Measurements from ENCODE around the gene DNTTIP2. TPM values are rescaled to one million over a fixed set of nuclear protein-coding genes. Genes with fewer than 3 reads are reported as not detected.
"Not testable (repeated sequence)": the region's sequence is repeated elsewhere in the genome, so short reads cannot be mapped to it uniquely, and the experiment has no call there.

The DNTTIP2 gene
- total RNA-seq, 1 experiment from 2014 or later = 61.5 TPM

GRCh38 chr1:93868492-93868891 is 10.5 kb downstream of the DNTTIP2 start:
- H3K4me1 Mint-ChIP-seq; H3K27me3 Mint-ChIP-seq (ENCODE audit: low read depth); ATAC-seq; H3K27ac Mint-ChIP-seq; H3K4me3 Mint-ChIP-seq; CTCF ChIA-PET; H3K9me3 Mint-ChIP-seq; DNase-seq (ENCODE audit: low spot score): not testable (repeated sequence)
- H3K36me3 Mint-ChIP-seq = peaks cover 43% of the 10 kb centered on the region
- POLR2A ChIA-PET = interaction anchor here (0.5 kb wide), 1 partner anchor 710 kb away, joined by 3 read pairs; no protein-coding TSS in a partner anchor

GRCh38 chr1:93865253-93865652 is 13.8 kb downstream of the DNTTIP2 start:
- Mint-ChIP-seq H3K4me3 (no peak overlapping the region), H3K36me3 (peaks cover 23% of the 10 kb centered on the region), H3K27me3 (ENCODE audit: low read depth) (no peaks in the 10 kb centered on the region; the same call in 1 of the 2 replicates), H3K27ac (no peak overlapping the region), H3K9me3 (0 out of 2 replicates have a peak, but pooled peaks cover under 1% of the 10 kb centered on the region), H3K4me1 (no peaks in the 10 kb centered on the region)
- POLR2A ChIA-PET = no interaction called here
- CTCF ChIA-PET = no interaction called here
- ATAC-seq (no peak), DNase-seq (ENCODE audit: low spot score) (no peak)
- TF ChIP-seq E2F1 (CRISPR knock-in tag; IDR thresholded peaks at IDR 0.05) (no peak), MLX (CRISPR knock-in tag; IDR thresholded peaks at IDR 0.05) (no peak), NR2C2 (CRISPR knock-in tag; IDR thresholded peaks at IDR 0.05) (no peak), EMX1 (CRISPR knock-in tag; IDR thresholded peaks at IDR 0.05) (no peak), ATF1 (CRISPR knock-in tag; IDR thresholded peaks at IDR 0.05) (no peak), ZNF317 (CRISPR knock-in tag; IDR thresholded peaks at IDR 0.05; ENCODE audit: borderline replicate concordance, low read depth) (no peak), ZSCAN18 (CRISPR knock-in tag; IDR thresholded peaks at IDR 0.05) (no peak)

- Mint-ChIP-seq H3K4me1 (no peaks in the 10 kb centered on the region), H3K27ac (no peak overlapping the region), H3K9me3 (peaks cover 7% of the 10 kb centered on the region; the same call in 1 of the 2 replicates), H3K36me3 (peaks cover 12% of the 10 kb centered on the region), H3K27me3 (ENCODE audit: low read depth) (peaks cover 5% of the 10 kb centered on the region; the same call in 1 of the 2 replicates), H3K4me3 (no peak overlapping the region)
- TF ChIP-seq PRDM15 (CRISPR knock-in tag; IDR thresholded peaks at IDR 0.05) (no peak), ZNF423 (CRISPR knock-in tag; IDR thresholded peaks at IDR 0.05) (no peak), RORB (CRISPR knock-in tag; IDR thresholded peaks at IDR 0.05) (no peak)
- ChIA-PET POLR2A (no interaction called here), CTCF (no interaction called here)
- DNase-seq (ENCODE audit: low spot score) (no peak), ATAC-seq (peak; percentile 72)
Measured at GRCh38 chr1:93864175-93864574, 14.8 kb downstream of the DNTTIP2 start.

GRCh38 chr1:93857653-93858052 is 21.4 kb downstream of the DNTTIP2 start:
- H3K27ac Mint-ChIP-seq; ATAC-seq; CTCF ChIA-PET; H3K4me1 Mint-ChIP-seq; H3K4me3 Mint-ChIP-seq; POLR2A ChIA-PET; DNase-seq (ENCODE audit: low spot score): not testable (repeated sequence)
- Mint-ChIP-seq H3K36me3 (peaks cover 27% of the 10 kb centered on the region), H3K9me3 (peaks cover 46% of the 10 kb centered on the region), H3K27me3 (ENCODE audit: low read depth) (peaks cover 32% of the 10 kb centered on the region)

GRCh38 chr1:93855983-93856382 is 23.0 kb downstream of the DNTTIP2 start:
- H3K27me3 Mint-ChIP-seq (ENCODE audit: low read depth) = peaks cover 32% of the 10 kb centered on the region
- DNase-seq (ENCODE audit: low spot score); CTCF ChIA-PET; ATAC-seq; H3K4me1 Mint-ChIP-seq; POLR2A ChIA-PET; H3K27ac Mint-ChIP-seq; H3K4me3 Mint-ChIP-seq: not testable (repeated sequence)
- peaks cover 27% of the 10 kb centered on the region for H3K36me3 Mint-ChIP-seq
- H3K9me3 Mint-ChIP-seq = peaks cover 46% of the 10 kb centered on the region
